ENCODE measurements around the gene NCL. TPM values are rescaled to one million over a fixed set of nuclear protein-coding genes. Genes with fewer than 3 reads are reported as not detected.
"Not testable (repeated sequence)": the region's sequence is repeated elsewhere in the genome, so short reads cannot be mapped to it uniquely, and the experiment has no call there.

NCL gene
- total and polyA plus RNA-seq, 7 experiments from 2014 or later, result 411 to 662 (median 457) TPM

GRCh38 chr2:231450548-231450989, 13.7 kb downstream of the NCL start:
- Mint-ChIP-seq H3K9me3 (peaks cover 0 to 3% (median 0%) of the 10 kb centered on the region in 11 donors), H3K4me1 (peaks cover 3 to 12% (median 8%) of the 10 kb centered on the region in 7 donors), H3K27me3 (no peaks in the 10 kb centered on the region), H3K36me3 (peaks cover 5 to 18% (median 10%) of the 10 kb centered on the region in 5 donors), H3K4me3 (no peak overlapping the region), H3K27ac (peak overlapping the region in 1 of 9 donors; percentile 32)
- no peak for ATAC-seq
- intact Hi-C loops (cut with micrococcal nuclease), result no loop called here
- no peaks in the 10 kb centered on the region for H3K4me1 ChIP-seq (ENCODE audit: control insufficient read depth in 2 of 2, insufficient read depth in 2 of 2, low read length in 2 of 2)
- ChIA-PET POLR2A (interaction anchor here (0.6 to 6.9 kb wide), 2 partner anchors 13 to 22 kb away, joined by 4 to 66 read pairs; partner anchors contain the start of gene NCL), CTCF (interaction anchor here (0.6 to 0.7 kb wide), 2 partner anchors 18 to 110 kb away, joined by 3 to 4 read pairs; no protein-coding TSS in a partner anchor)
- H3K4me3 ChIP-seq (ENCODE audit: low read length), result no peak overlapping the region
- DNase-seq, result no peak
- peaks cover 18 to 27% (median 19%) of the 10 kb centered on the region in 3 experiments for H3K36me3 ChIP-seq (ENCODE audit: control insufficient read depth in 2 of 3, insufficient read depth in 3 of 3, low read length in 3 of 3)
- no peaks in the 10 kb centered on the region for H3K27me3 ChIP-seq (ENCODE audit: control insufficient read depth in 2 of 2, insufficient read depth in 2 of 2, low read length in 2 of 2)
- no peaks in the 10 kb centered on the region for H3K9me3 ChIP-seq (ENCODE audit: control insufficient read depth in 2 of 3, low read length in 3 of 3)
- H3K27ac ChIP-seq (ENCODE audit: low read depth, low read length), result no peak overlapping the region

- no peak overlapping the region for H3K4me3 ChIP-seq (ENCODE audit: low read length)
- Mint-ChIP-seq H3K9me3 (no peaks in the 10 kb centered on the region), H3K36me3 (peaks cover 0 to 13% (median 4%) of the 10 kb centered on the region in 5 donors), H3K4me3 (no peak overlapping the region), H3K4me1 (peaks cover 0 to 11% (median 7%) of the 10 kb centered on the region in 7 donors), H3K27me3 (no peaks in the 10 kb centered on the region), H3K27ac (no peak overlapping the region)
- ATAC-seq (no peak), DNase-seq (no peak)
- H3K9me3 ChIP-seq (ENCODE audit: control insufficient read depth in 2 of 3, low read length in 3 of 3), result no peaks in the 10 kb centered on the region
- H3K27ac ChIP-seq (ENCODE audit: low read depth, low read length), result no peak overlapping the region
- CTCF ChIA-PET, result no interaction called here
- POLR2A ChIA-PET, result interaction anchor here (6.9 kb wide), 1 partner anchor 14 kb away, joined by 66 read pairs; the partner anchor contains the start of gene NCL
- intact Hi-C loops (cut with micrococcal nuclease), result no loop called here
- no peaks in the 10 kb centered on the region for H3K4me1 ChIP-seq (ENCODE audit: control insufficient read depth in 2 of 2, insufficient read depth in 2 of 2, low read length in 2 of 2)
- H3K36me3 ChIP-seq (ENCODE audit: control insufficient read depth in 2 of 3, insufficient read depth in 3 of 3, low read length in 3 of 3), result peaks cover 13 to 19% (median 15%) of the 10 kb centered on the region in 3 experiments
- no peaks in the 10 kb centered on the region for H3K27me3 ChIP-seq (ENCODE audit: control insufficient read depth in 2 of 2, insufficient read depth in 2 of 2, low read length in 2 of 2)
Observed at GRCh38 chr2:231449503-231450054, 14.7 kb downstream of the NCL start.

GRCh38 chr2:231436957-231437356, 27.3 kb downstream of the NCL start:
- H3K4me3 ChIP-seq (ENCODE audit: low read length), result no peak overlapping the region
- H3K4me3 Mint-ChIP-seq, result no peak overlapping the region
- H3K27ac ChIP-seq (ENCODE audit: low read depth, low read length), result no peak overlapping the region
- ChIA-PET CTCF (no interaction called here), POLR2A (no interaction called here)
- peaks cover 0 to 5% (median 0%) of the 10 kb centered on the region in 7 donors for H3K4me1 Mint-ChIP-seq
- peaks cover 0 to 2% (median under 1%) of the 10 kb centered on the region in 5 donors for H3K36me3 Mint-ChIP-seq
- no peaks in the 10 kb centered on the region for H3K27me3 ChIP-seq (ENCODE audit: control insufficient read depth in 2 of 2, insufficient read depth in 2 of 2, low read length in 2 of 2)
- peaks cover 0 to under 1% (median 0%) of the 10 kb centered on the region in 5 donors for H3K27me3 Mint-ChIP-seq
- peaks cover 0 to 3% (median 2%) of the 10 kb centered on the region in 11 donors for H3K9me3 Mint-ChIP-seq
- no peak overlapping the region for H3K27ac Mint-ChIP-seq
- H3K4me1 ChIP-seq (ENCODE audit: control insufficient read depth in 2 of 2, insufficient read depth in 2 of 2, low read length in 2 of 2), result no peaks in the 10 kb centered on the region
- no peak for ATAC-seq
- no peaks in the 10 kb centered on the region for H3K9me3 ChIP-seq (ENCODE audit: control insufficient read depth in 2 of 3, low read length in 3 of 3)
- H3K36me3 ChIP-seq (ENCODE audit: control insufficient read depth in 2 of 3, insufficient read depth in 3 of 3, low read length in 3 of 3), result no peaks in the 10 kb centered on the region
- intact Hi-C loops (cut with micrococcal nuclease), result no loop called here
- no peak for DNase-seq

- Mint-ChIP-seq H3K36me3 (peaks cover 0 to 12% (median 11%) of the 10 kb centered on the region in 5 donors), H3K4me1 (peaks cover 0 to 5% (median 0%) of the 10 kb centered on the region in 7 donors), H3K27ac (no peak overlapping the region), H3K27me3 (peaks cover 0 to 4% (median 0%) of the 10 kb centered on the region in 5 donors), H3K9me3 (peaks cover 7 to 19% (median 16%) of the 10 kb centered on the region in 11 donors), H3K4me3 (no peak overlapping the region)
- ATAC-seq, result no peak
- Histone ChIP-seq H3K9me3 (ENCODE audit: control insufficient read depth in 2 of 3, low read length in 3 of 3) (peaks cover 0 to 6% (median 0%) of the 10 kb centered on the region in 3 experiments), H3K27ac (ENCODE audit: low read depth, low read length) (no peak overlapping the region), H3K27me3 (ENCODE audit: control insufficient read depth in 2 of 2, insufficient read depth in 2 of 2, low read length in 2 of 2) (no peaks in the 10 kb centered on the region), H3K4me1 (ENCODE audit: control insufficient read depth in 2 of 2, insufficient read depth in 2 of 2, low read length in 2 of 2) (no peaks in the 10 kb centered on the region), H3K4me3 (ENCODE audit: low read length) (no peak overlapping the region), H3K36me3 (ENCODE audit: control insufficient read depth in 2 of 3, insufficient read depth in 3 of 3, low read length in 3 of 3) (no peaks in the 10 kb centered on the region)
- ChIA-PET POLR2A (no interaction called here), CTCF (no interaction called here)
- intact Hi-C loops (cut with micrococcal nuclease), result no loop called here
- DNase-seq, result no peak
Observed at GRCh38 chr2:231433990-231434389, 30.3 kb downstream of the NCL start.

GRCh38 chr2:231431606-231432005, 32.7 kb downstream of the NCL start:
- ChIA-PET CTCF (no interaction called here), POLR2A (no interaction called here)
- Mint-ChIP-seq H3K9me3 (peaks cover 7 to 19% (median 16%) of the 10 kb centered on the region in 11 donors), H3K27me3 (peaks cover 0 to 4% (median 0%) of the 10 kb centered on the region in 5 donors), H3K27ac (no peak overlapping the region), H3K36me3 (peaks cover 0 to 12% (median 11%) of the 10 kb centered on the region in 5 donors), H3K4me1 (peaks cover 0 to 5% (median 0%) of the 10 kb centered on the region in 7 donors), H3K4me3 (no peak overlapping the region)
- H3K4me3 ChIP-seq (ENCODE audit: low read length), result no peak overlapping the region
- peaks cover 0 to 6% (median 0%) of the 10 kb centered on the region in 3 experiments for H3K9me3 ChIP-seq (ENCODE audit: control insufficient read depth in 2 of 3, low read length in 3 of 3)
- H3K36me3 ChIP-seq (ENCODE audit: control insufficient read depth in 2 of 3, insufficient read depth in 3 of 3, low read length in 3 of 3), result no peaks in the 10 kb centered on the region
- H3K4me1 ChIP-seq (ENCODE audit: control insufficient read depth in 2 of 2, insufficient read depth in 2 of 2, low read length in 2 of 2), result peaks cover 0 to 4% of the 10 kb centered on the region in 2 donors
- DNase-seq (no peak), ATAC-seq (no peak)
- H3K27me3 ChIP-seq (ENCODE audit: control insufficient read depth in 2 of 2, insufficient read depth in 2 of 2, low read length in 2 of 2), result no peaks in the 10 kb centered on the region
- H3K27ac ChIP-seq (ENCODE audit: low read depth, low read length), result no peak overlapping the region
- intact Hi-C loops (cut with micrococcal nuclease), result no loop called here

GRCh38 chr2:231430437-231430836, 33.8 kb downstream of the NCL start:
- ATAC-seq; H3K27me3 Mint-ChIP-seq; POLR2A ChIA-PET; H3K4me3 Mint-ChIP-seq; H3K27ac ChIP-seq (ENCODE audit: low read depth, low read length); H3K36me3 ChIP-seq (ENCODE audit: control insufficient read depth in 2 of 3, insufficient read depth in 3 of 3, low read length in 3 of 3); H3K27me3 ChIP-seq (ENCODE audit: control insufficient read depth in 2 of 2, insufficient read depth in 2 of 2, low read length in 2 of 2); H3K27ac Mint-ChIP-seq; DNase-seq; H3K4me3 ChIP-seq (ENCODE audit: low read length); H3K9me3 ChIP-seq (ENCODE audit: control insufficient read depth in 2 of 3, low read length in 3 of 3); intact Hi-C loops (cut with micrococcal nuclease): not testable (repeated sequence)
- CTCF ChIA-PET, result interaction anchor here (1.0 kb wide), 1 partner anchor 52 kb away, joined by 3 read pairs; no protein-coding TSS in a partner anchor
- peaks cover 0 to 12% of the 10 kb centered on the region in 2 donors for H3K4me1 ChIP-seq (ENCODE audit: control insufficient read depth in 2 of 2, insufficient read depth in 2 of 2, low read length in 2 of 2)
- Mint-ChIP-seq H3K36me3 (peaks cover 0 to 12% (median 11%) of the 10 kb centered on the region in 5 donors), H3K4me1 (peaks cover 0 to 11% (median 0%) of the 10 kb centered on the region in 7 donors), H3K9me3 (peaks cover 7 to 19% (median 16%) of the 10 kb centered on the region in 11 donors)

Data from naive thymus-derived CD4-positive, alpha-beta T cell (primary cell).